ENCODE results near the gene MTM1.

Gene MTM1

GRCh38 chrX:150701377-150701776, 133.0 kb downstream of the MTM1 start:
- TF ChIP-seq, protein P1, sequence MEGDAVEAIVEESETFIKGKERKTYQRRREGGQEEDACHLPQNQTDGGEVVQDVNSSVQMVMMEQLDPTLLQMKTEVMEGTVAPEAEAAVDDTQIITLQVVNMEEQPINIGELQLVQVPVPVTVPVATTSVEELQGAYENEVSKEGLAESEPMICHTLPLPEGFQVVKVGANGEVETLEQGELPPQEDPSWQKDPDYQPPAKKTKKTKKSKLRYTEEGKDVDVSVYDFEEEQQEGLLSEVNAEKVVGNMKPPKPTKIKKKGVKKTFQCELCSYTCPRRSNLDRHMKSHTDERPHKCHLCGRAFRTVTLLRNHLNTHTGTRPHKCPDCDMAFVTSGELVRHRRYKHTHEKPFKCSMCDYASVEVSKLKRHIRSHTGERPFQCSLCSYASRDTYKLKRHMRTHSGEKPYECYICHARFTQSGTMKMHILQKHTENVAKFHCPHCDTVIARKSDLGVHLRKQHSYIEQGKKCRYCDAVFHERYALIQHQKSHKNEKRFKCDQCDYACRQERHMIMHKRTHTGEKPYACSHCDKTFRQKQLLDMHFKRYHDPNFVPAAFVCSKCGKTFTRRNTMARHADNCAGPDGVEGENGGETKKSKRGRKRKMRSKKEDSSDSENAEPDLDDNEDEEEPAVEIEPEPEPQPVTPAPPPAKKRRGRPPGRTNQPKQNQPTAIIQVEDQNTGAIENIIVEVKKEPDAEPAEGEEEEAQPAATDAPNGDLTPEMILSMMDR (IDR thresholded peaks at IDR 0.05) = no peak

GRCh38 chrX:150702966-150703694, 134.7 kb downstream of the MTM1 start:
- TF ChIP-seq, protein P1 (IDR thresholded peaks at IDR 0.05) = no peak

DNA sequence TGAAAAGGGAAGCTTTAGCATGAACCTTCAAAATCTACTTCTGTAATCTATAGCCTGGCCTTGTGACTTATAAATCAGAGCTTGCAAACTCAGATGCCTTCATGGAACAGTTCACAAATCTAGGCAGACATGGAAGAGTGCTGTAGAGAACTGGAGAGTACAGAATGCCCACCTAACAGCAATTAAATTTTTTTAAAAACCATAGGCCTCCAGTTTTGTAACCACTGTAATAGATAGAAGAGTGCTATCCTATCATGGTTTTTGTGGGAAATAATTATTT, 135.2 kb downstream of the MTM1 start:
- TF ChIP-seq, protein P1 (IDR thresholded peaks at IDR 0.05) = no peak

DNA sequence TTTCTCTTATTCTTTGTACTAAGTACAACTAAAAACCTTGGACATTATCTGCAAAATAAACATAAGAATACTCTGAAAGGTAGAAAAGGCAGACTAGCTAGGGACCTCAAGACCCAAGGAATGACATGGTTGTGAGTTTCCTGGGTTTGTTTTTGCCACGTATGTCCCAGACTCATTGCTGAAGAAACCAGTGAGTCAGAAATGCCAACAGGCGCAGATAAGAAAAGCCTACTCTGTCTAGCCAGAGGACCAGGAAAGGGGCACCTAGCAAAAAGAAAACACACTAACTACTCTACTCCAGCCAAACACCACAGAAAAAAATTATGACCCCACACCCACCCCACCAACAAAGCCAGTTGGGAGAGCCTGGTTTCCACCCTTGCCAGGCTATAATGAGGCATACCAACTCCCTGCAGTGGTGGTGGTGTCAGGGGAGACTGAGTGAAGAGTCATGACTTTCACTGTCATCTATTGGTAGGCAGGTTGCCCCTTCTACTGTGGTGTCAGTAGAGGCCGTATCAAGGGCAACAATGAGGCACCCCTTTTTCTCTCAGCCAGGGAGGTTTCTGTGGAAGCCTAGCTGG, 135.7 kb downstream of the MTM1 start:
- TF ChIP-seq, protein P1 (IDR thresholded peaks at IDR 0.05) = no peak

DNA sequence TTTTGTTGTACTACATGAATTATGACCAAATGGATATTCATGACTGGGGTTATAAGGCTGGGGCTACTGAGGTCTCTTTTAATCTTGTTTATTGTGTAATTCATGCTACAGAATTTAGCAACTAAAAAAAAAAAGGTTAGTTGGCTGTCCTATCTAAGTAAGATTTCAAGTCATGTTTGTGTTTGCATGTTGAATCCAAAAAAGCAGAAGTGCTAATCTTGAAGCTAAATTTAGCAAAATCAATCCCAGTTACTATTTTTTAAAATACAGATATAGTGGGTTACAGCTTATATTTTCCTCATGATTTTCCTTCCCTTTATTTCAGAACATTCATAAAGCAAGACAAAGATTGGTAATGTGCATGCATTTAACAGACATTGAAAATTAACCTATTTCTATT, 144.2 kb downstream of the MTM1 start:
- TF ChIP-seq, protein P1 (IDR thresholded peaks at IDR 0.05) = no peak

DNA sequence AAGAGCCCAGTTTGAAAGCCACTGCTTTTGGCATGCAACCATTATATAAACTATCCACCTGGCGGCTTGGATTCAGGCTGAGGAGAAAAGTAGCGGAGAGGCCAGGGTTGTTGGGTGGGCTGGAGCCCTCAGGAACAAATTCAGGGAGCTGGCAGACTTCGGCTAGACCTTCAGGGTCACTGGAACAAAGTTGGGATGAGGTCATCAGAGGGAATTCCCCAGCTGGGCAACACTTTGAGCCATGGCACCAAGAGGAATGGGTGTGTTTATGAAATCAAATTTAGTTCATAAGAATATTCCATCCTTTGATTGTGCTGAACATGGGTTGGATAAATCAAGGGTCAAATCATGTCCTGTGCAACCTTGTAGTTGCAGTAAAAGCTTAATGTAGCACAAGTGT, 146.8 kb downstream of the MTM1 start:
- TF ChIP-seq, protein P1 (IDR thresholded peaks at IDR 0.05) = no peak

DNA sequence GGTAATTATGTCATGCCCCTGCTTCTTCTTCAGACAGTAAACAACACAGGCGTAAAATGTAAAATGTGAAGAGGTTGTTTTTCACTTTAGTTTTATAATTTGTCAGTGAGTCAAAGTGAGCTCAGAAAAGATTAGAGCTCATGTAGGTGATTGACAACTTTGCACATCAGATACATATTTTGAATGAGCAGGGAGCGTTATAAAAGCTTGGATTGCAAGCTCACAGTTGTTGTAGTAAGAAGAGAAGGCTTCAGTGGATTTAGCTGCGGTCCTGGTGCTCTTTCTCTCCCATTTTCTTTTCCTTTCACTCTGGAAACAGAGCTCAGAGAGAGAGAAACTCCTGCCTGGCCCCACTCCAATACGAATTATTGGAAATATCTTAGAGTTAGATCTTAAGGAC, 151.2 kb downstream of the MTM1 start:
- TF ChIP-seq, protein P1 (IDR thresholded peaks at IDR 0.05) = no peak
